WI38 (cell line): ENCODE data around the gene SUSD5.
A peak's percentile ranks its signal among the peaks of the same experiment; 100 is the strongest.

Source experiments
- H3K4me3 ChIP-seq: 2 replicates; pipeline ENCODE4 v1.5.1; 2011; ENCODE audit warnings: low read depth, mild to moderate bottlenecking, control low read depth, low read length
- CTCF ChIP-seq: IDR thresholded peaks from 2 replicates; pipeline ENCODE4 v1.5.1; 2012; ENCODE audit warnings: low read depth, mild to moderate bottlenecking, control low read depth, low read length

SUSD5 gene

GRCh38 chr3:33218446-33219174, at the start of gene SUSD5:
SUSD5 (minus strand) TSS chr3:33218810; CDS start chr3:33218797, 13 bp downstream.
- no peak for TF ChIP-seq CTCF
- peak within 1 kb of the TSS; percentile 57 for H3K4me3 ChIP-seq

GRCh38 chr3:33260104-33260503, 41.5 kb upstream of the SUSD5 start:
- TF ChIP-seq CTCF = no peak
- H3K4me3 ChIP-seq = no peak overlapping the region

- no peak overlapping the region for H3K4me3 ChIP-seq
- no peak for TF ChIP-seq CTCF
Observed at GRCh38 chr3:33256249-33256648, 37.6 kb upstream of the SUSD5 start.

- no peak for TF ChIP-seq CTCF
- no peak overlapping the region for H3K4me3 ChIP-seq
Observed at GRCh38 chr3:33250712-33251111, 32.1 kb upstream of the SUSD5 start.

GRCh38 chr3:33246786-33247185, 28.2 kb upstream of the SUSD5 start:
- H3K4me3 ChIP-seq = no peak overlapping the region
- TF ChIP-seq CTCF = no peak

- no peak overlapping the region for H3K4me3 ChIP-seq
- no peak for TF ChIP-seq CTCF
Observed at GRCh38 chr3:33240261-33240660, 21.7 kb upstream of the SUSD5 start.

- TF ChIP-seq CTCF = no peak
- H3K4me3 ChIP-seq = no peak overlapping the region
Observed at GRCh38 chr3:33238923-33239322, 20.3 kb upstream of the SUSD5 start.
